Calu3 (cell line): ENCODE measurements around the gene PCBP4. TPM values are rescaled to one million over a fixed set of nuclear protein-coding genes. Genes with fewer than 3 reads are reported as not detected.
A peak's percentile ranks its signal among the peaks of the same experiment; 100 is the strongest.

Experiments used
- BruUV-seq: library from RNA; stranded (reverse); fragments of 400-500 nt; replicated peaks from 2 replicates; lab custom pipeline; 2021; lab: Mats Ljungman, UMichigan
- CTCF ChIA-PET: fragments of 300-600 bp; sonication (Branson Sonifier 250); formaldehyde crosslinking; loops from one replicate; lab custom pipeline; 2022; ENCODE audit warnings: antibody characterized with exemption; lab: Charles Lee
- DNase-seq: peaks from one replicate; pipeline ENCODE4 v3.0.0; 2022
- H3K27ac Mint-ChIP-seq: one replicate; pipeline ENCODE4 v1.8.0; 2022; ENCODE audit warnings: mixed read lengths; ENCODE audit not compliant: unreplicated experiment
- H3K27me3 Mint-ChIP-seq: one replicate; pipeline ENCODE4 v1.8.0; 2022; ENCODE audit warnings: mixed read lengths; ENCODE audit not compliant: unreplicated experiment
- H3K36me3 Mint-ChIP-seq: one replicate; pipeline ENCODE4 v1.8.0; 2022; ENCODE audit warnings: mild to moderate bottlenecking, moderate library complexity, mixed read lengths; ENCODE audit not compliant: insufficient read depth, unreplicated experiment
- H3K4me1 Mint-ChIP-seq: one replicate; pipeline ENCODE4 v1.8.0; 2022; ENCODE audit warnings: mild to moderate bottlenecking, low read depth, mixed read lengths; ENCODE audit not compliant: unreplicated experiment
- H3K4me3 Mint-ChIP-seq: one replicate; pipeline ENCODE4 v1.8.0; 2022; ENCODE audit warnings: mild to moderate bottlenecking, low read depth, moderate library complexity, mixed read lengths; ENCODE audit not compliant: unreplicated experiment
- H3K9me3 Mint-ChIP-seq: one replicate; pipeline ENCODE4 v1.8.0; 2022; ENCODE audit warnings: low read depth, mixed read lengths; ENCODE audit not compliant: unreplicated experiment
- intact Hi-C: fragments of 100-400 bp; cut with micrococcal nuclease; formaldehyde crosslinking; loops from one replicate; pipeline ENCODE4 v1.10.0; 2022; ENCODE audit not compliant: unreplicated experiment
- total RNA-seq: library from RNA; stranded (reverse); gene quantifications from 2 replicates; pipeline ENCODE4 v1.2.3, GENCODE V29; 2022
- TF ChIP-seq, protein P1 (sequence below): fragments of 200-600 bp; IDR thresholded peaks from one replicate; pipeline ENCODE4 v1.8.0; 2022; ENCODE audit warnings: antibody characterized with exemption; ENCODE audit not compliant: unreplicated experiment

Gene PCBP4
- total RNA-seq, 1 experiment from 2014 or later: 31.5 TPM

DNA sequence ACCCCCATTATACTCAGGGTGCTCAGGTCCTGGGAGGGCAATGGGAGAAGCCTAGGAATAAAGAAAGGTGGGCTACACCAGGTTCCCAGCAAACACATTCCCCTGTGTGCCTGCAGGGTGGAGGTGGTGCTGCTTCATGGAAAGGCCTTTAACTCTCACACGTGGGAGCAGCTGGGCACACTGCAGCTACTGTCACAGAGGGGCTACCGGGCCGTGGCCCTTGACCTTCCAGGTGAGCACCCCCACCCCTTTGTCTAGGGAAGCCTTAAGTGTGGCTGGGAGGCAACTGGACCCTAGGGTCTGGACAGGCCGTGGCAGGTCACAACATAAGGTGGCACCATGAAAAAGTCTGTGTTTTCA, 10.9 kb upstream of the PCBP4 start:
- Mint-ChIP-seq H3K4me3 (no peak overlapping the region), H3K4me1 (peaks cover 20% of the 10 kb centered on the region), H3K36me3 (peaks cover 35% of the 10 kb centered on the region), H3K27ac (no peak overlapping the region), H3K9me3 (no peaks in the 10 kb centered on the region), H3K27me3 (no peaks in the 10 kb centered on the region)
- CTCF ChIA-PET: no interaction called here
- no TSS peak for BruUV-seq
- TF ChIP-seq, protein P1, sequence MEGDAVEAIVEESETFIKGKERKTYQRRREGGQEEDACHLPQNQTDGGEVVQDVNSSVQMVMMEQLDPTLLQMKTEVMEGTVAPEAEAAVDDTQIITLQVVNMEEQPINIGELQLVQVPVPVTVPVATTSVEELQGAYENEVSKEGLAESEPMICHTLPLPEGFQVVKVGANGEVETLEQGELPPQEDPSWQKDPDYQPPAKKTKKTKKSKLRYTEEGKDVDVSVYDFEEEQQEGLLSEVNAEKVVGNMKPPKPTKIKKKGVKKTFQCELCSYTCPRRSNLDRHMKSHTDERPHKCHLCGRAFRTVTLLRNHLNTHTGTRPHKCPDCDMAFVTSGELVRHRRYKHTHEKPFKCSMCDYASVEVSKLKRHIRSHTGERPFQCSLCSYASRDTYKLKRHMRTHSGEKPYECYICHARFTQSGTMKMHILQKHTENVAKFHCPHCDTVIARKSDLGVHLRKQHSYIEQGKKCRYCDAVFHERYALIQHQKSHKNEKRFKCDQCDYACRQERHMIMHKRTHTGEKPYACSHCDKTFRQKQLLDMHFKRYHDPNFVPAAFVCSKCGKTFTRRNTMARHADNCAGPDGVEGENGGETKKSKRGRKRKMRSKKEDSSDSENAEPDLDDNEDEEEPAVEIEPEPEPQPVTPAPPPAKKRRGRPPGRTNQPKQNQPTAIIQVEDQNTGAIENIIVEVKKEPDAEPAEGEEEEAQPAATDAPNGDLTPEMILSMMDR: no peak
- no peak for DNase-seq
- intact Hi-C loops: no loop called here

DNA sequence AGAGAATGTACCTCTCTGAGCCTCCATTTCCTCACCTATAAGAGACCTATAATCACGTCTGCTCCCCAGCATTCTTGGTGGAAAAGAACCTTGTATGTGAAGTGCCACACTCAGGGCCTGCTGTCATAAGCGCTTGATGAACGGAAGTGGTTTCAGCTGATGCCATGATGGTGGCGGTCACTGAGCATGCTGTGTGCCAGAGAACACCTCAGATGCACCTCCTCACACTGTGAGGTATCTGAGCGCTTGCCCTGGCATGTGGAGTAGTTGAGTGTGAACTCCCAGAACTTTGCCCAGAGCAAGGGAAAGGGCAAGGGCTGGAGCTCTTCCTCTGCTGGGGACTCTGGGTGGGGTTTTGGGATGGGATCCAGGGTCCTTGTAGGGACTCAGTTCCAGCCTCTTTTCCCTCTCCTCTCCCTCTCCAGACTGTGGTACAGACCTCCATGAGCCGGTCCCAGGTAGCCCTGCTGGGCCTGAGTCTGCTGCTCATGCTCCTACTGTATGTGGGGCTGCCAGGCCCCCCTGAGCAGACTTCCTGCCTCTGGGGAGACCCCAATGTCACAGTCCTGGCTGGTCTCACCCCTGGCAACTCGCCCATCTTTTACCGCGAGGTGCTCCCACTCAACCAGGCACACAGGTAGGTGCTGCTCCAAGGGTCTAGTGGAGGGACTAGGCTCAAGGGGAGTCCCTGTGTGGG, 10.3 kb upstream of the PCBP4 start:
- H3K36me3 Mint-ChIP-seq: peaks cover 30% of the 10 kb centered on the region
- H3K4me1 Mint-ChIP-seq: peaks cover 20% of the 10 kb centered on the region
- CTCF ChIA-PET: no interaction called here
- TF ChIP-seq, protein P1: no peak
- peak overlapping the region; percentile 31 for H3K27ac Mint-ChIP-seq
- no peak for DNase-seq
- BruUV-seq: no TSS peak
- no peaks in the 10 kb centered on the region for H3K27me3 Mint-ChIP-seq
- H3K4me3 Mint-ChIP-seq: no peak overlapping the region
- intact Hi-C loops: no loop called here
- H3K9me3 Mint-ChIP-seq: no peaks in the 10 kb centered on the region

DNA sequence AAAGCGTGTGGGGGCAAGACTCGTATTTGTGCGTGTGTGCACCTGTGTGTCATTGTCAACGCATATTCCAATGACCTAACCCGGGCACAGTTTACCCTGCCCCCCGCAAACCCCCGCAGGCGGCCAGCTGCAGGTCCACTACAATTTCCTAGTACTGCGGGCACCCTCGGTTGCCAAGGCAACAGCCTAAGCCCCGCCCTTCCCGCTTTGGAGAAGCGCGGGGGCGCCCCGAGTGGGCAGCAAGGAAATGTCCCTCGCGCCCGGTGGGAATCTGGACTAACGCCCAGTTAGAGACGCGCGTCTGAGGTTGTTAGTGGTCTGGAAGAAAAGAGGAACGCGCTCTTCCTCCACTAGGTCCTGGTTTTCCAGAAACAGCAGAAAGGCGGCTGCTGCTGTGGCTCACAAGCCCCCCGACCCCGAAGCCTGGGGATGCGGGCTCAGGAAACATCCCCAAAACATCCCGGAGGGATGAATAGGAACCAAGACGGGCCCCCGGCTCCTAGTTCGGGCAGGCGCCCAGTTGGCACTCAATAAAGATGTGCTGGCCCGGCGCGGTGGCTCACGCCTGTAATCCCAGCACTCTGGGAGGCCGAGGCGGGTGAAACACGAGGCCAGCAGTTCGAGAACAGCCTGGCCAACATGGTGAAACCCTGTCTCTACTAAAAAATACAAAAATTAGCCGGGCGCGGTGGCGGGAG, 8.7 kb upstream of the PCBP4 start:
- CTCF ChIA-PET: no interaction called here
- no peaks in the 10 kb centered on the region for H3K27me3 Mint-ChIP-seq
- DNase-seq: no peak
- BruUV-seq: no TSS peak
- H3K4me1 Mint-ChIP-seq: peaks cover 20% of the 10 kb centered on the region
- H3K4me3 Mint-ChIP-seq: peak overlapping the region; percentile 99
- intact Hi-C loops: no loop called here
- H3K27ac Mint-ChIP-seq: no peak overlapping the region
- peaks cover 19% of the 10 kb centered on the region for H3K36me3 Mint-ChIP-seq
- no peaks in the 10 kb centered on the region for H3K9me3 Mint-ChIP-seq
- TF ChIP-seq, protein P1: no peak

DNA sequence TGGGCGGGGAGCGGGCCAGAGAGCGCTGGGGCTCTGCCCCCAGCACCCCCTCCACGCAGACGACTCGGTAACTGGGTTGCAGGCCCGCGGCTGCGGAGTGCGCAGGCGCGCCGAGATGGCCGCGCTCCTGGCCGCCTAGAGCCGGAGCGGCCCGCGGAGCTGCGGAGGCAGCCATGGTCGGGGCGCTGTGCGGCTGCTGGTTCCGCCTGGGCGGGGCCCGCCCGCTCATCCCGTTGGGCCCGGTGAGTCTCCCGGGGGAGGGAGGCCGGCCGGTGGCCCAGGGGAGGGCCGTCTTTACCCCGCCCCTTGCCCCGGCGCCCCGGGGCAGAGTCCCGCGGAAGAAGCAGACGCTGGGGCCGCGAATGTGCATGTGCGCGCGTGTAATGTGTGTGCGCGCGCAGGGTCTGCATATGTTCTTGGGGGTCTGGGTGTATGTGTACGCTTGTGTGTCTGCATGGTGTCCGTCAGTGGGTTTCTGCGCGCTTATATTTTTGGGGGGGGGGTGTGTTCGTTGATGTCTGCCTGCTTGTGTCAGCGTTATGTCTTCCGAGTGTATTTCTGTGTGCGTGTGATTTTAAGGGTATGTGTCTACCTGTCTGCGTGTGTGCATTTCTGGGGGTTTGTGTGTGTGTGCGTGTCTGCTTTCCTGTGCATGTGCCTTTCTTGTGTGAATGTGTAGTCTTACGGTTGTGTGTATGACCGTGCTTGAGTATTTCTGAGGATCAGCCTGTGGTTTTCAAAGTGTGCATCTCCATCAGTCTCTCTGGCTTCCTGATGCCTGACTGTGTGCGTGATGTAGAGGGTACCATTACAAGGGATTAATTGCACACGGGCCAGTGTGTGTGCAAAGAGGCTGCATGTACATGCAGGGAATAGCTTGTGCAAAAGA, 8.0 kb upstream of the PCBP4 start, which contains the start of gene ABHD14A:
TSS of gene ABHD14A (plus strand) at position 102 of the 889 bp plus-strand sequence. CDS start at position 174, 72 bp downstream.
- TF ChIP-seq, protein P1: no peak
- Mint-ChIP-seq H3K4me1 (peaks cover 20% of the 10 kb centered on the region), H3K27ac (peak within 1 kb of the TSS; percentile 91), H3K36me3 (peaks cover 14% of the 10 kb centered on the region), H3K4me3 (peak within 1 kb of the TSS; percentile 99), H3K9me3 (no peaks in the 10 kb centered on the region), H3K27me3 (no peaks in the 10 kb centered on the region)
- DNase-seq: peak; percentile 69
- intact Hi-C loops: loop anchor here (1.0 kb wide), 1 partner anchor 34 kb away; the partner anchor contains the start of gene RRP9
- CTCF ChIA-PET: interaction anchor here (2.3 to 2.5 kb wide), 2 partner anchors 8 to 33 kb away, joined by 21 to 30 read pairs; partner anchors contain the start of genes ACY1, PARP3 and RRP9
- no TSS peak for BruUV-seq
